Thyroid gland (tissue), 4 donors: ENCODE data around the gene ABO. TPM values are rescaled to one million over a fixed set of nuclear protein-coding genes. Genes with fewer than 3 reads are reported as not detected.
A peak's percentile ranks its signal among the peaks of the same experiment; 100 is the strongest.

Experiments used
- DNase-seq, 2 donors: peaks; one replicate each; pipeline ENCODE4 v3.0.0-alpha.2; 2019
- H3K27ac ChIP-seq, 3 donors: fragments of 200-600 bp; sonication (generic); 1 replicate in 2 of 3; 2 replicates in 1 of 3; pipeline ENCODE4 v1.5.1; 2016 to 2019; ENCODE audit warnings: mild to moderate bottlenecking in 1 of 3, moderate library complexity in 1 of 3
- H3K27me3 ChIP-seq: fragments of 200-600 bp; sonication (generic); one replicate; pipeline ENCODE4 v1.5.1; 2019
- H3K36me3 ChIP-seq, 2 donors: fragments of 200-600 bp; sonication (generic); one replicate each; pipeline ENCODE4 v1.5.1; 2016 to 2019
- H3K4me1 ChIP-seq, 2 donors: fragments of 200-600 bp; sonication (generic); one replicate each; pipeline ENCODE4 v1.5.1; 2017 to 2019
- H3K4me3 ChIP-seq, 3 donors: fragments of 200-600 bp; sonication (generic); replicated peaks in 1 of 3; 1 replicate in 2 of 3; 2 replicates in 1 of 3; pipeline ENCODE4 v1.5.1; 2016; ENCODE audit warnings: mild to moderate bottlenecking in 1 of 3
- H3K9me3 ChIP-seq: fragments of 200-600 bp; sonication (generic); one replicate; pipeline ENCODE4 v1.5.1; 2017
- POLR2A ChIP-seq, 2 donors: fragments of 450-650 bp; IDR thresholded peaks; one replicate each; pipeline ENCODE4 v1.6.1; 2017; ENCODE audit warnings: antibody characterized with exemption in 2 of 2, mild to moderate bottlenecking in 2 of 2, moderate library complexity in 1 of 2
- WGBS, 2 donors: methylation state at CpG; one replicate each; pipeline ENCODE4 v1.1.5; 2017; 5-methylcytosine and 5-hydroxymethylcytosine counted together
- intact Hi-C: fragments of 100-400 bp; cut with DNase I; formaldehyde crosslinking; loops from one replicate; pipeline ENCODE4 v1.15.1; 2023
- total RNA-seq, 4 donors: library from RNA; depleted of rRNA; stranded (reverse); fragments of >200 nt; gene quantifications; one replicate each; pipeline ENCODE4 v1.2.3, GENCODE V29; 2016
- TF ChIP-seq, protein P1 (sequence below), 6 experiments: fragments of 200-600 bp in 3 of 6; fragments of 450-650 bp in 3 of 6; sonication (generic) in 3 of 6; IDR thresholded peaks; one replicate each; pipeline ENCODE4 v1.5.1; 2016 to 2019; ENCODE audit warnings: antibody characterized with exemption in 6 of 6, mild to moderate bottlenecking in 2 of 6, inconsistent platforms in 1 of 6, moderate library complexity in 1 of 6

ABO gene
- total RNA-seq, 4 donors from 2014 or later = 15.7 to 32.6 (median 24.9) TPM

DNA sequence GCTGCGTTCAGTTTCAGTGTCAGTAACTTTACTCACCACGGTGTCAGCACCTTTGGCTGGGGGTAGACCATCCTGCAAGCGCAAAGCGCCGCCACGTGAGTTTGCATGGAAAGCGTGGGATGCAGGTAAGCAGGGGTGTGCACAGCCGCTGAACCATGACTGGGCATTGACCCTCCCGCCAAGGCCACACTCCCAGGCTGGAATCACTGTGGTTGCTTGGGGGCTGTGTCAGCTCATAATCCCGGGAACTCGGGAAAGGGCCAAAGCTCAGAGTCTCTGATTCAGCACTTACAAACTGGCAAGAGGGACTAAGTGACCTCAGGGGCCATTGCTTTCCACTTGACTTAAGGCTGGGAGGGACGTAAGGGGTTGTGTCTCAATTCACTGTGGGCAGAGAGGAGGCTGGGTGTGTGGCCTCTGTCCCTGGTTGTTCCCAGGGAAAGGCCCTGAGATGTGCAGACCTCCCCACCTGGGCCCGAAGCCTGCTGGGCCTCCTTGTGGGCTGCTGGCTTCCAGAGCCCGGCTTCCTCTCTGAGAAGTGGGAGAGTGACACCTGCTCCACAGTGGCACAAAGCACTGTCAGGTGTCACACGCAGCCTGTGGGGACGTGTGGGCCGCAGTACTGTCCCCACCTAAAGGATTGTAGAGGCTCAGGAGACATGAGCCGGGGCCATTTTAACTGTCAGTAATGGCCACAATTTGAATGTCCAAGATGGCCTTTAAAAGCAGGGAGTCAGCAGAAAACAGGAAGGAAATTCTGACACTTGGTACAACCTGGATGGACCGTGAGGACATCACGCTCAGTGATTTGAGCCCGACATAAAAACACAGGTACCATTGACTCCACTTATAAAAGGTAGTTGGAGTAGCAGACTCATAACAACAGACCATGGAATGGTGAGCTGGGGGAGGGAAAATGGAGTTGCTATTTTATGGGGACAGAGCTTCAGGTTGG, 16.7 kb downstream of the ABO start:
- 48 to 62% methylated on average over 19 to 21 of the region's 21 CpGs for WGBS, 2 donors
- no peaks in the 10 kb centered on the region for H3K27me3 ChIP-seq
- TF ChIP-seq POLR2A (IDR thresholded peaks at IDR 0.05) = peak in 1 of 2 donors; percentile 6
- TF ChIP-seq, protein P1, sequence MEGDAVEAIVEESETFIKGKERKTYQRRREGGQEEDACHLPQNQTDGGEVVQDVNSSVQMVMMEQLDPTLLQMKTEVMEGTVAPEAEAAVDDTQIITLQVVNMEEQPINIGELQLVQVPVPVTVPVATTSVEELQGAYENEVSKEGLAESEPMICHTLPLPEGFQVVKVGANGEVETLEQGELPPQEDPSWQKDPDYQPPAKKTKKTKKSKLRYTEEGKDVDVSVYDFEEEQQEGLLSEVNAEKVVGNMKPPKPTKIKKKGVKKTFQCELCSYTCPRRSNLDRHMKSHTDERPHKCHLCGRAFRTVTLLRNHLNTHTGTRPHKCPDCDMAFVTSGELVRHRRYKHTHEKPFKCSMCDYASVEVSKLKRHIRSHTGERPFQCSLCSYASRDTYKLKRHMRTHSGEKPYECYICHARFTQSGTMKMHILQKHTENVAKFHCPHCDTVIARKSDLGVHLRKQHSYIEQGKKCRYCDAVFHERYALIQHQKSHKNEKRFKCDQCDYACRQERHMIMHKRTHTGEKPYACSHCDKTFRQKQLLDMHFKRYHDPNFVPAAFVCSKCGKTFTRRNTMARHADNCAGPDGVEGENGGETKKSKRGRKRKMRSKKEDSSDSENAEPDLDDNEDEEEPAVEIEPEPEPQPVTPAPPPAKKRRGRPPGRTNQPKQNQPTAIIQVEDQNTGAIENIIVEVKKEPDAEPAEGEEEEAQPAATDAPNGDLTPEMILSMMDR (IDR thresholded peaks at IDR 0.05) = no peak
- H3K36me3 ChIP-seq = no peaks in the 10 kb centered on the region
- intact Hi-C loops = loop anchor here (5.0 kb wide), 1 partner anchor 71 kb away; no protein-coding TSS in a partner anchor
- H3K4me3 ChIP-seq = no peak overlapping the region
- H3K4me1 ChIP-seq = peaks cover 35 to 50% of the 10 kb centered on the region in 2 donors
- peak overlapping the region; percentile 77 to 85 (median 78) for H3K27ac ChIP-seq
- H3K9me3 ChIP-seq = no peaks in the 10 kb centered on the region
- DNase-seq = peak; percentile 79 to 86

- no peak for TF ChIP-seq POLR2A (IDR thresholded peaks at IDR 0.05)
- TF ChIP-seq, protein P1 (IDR thresholded peaks at IDR 0.05) = no peak
- Histone ChIP-seq H3K4me3 (no peak overlapping the region), H3K4me1 (peaks cover 43 to 58% of the 10 kb centered on the region in 2 donors), H3K27ac (peak overlapping the region; percentile 77 to 85 (median 78)), H3K9me3 (no peaks in the 10 kb centered on the region), H3K27me3 (no peaks in the 10 kb centered on the region), H3K36me3 (no peaks in the 10 kb centered on the region)
- 25 to 54% methylated on average over 6 to 11 of the region's 13 CpGs for WGBS, 2 donors
- intact Hi-C loops = loop anchor here (5.0 kb wide), 1 partner anchor 70 kb away; no protein-coding TSS in a partner anchor
- peak; percentile 77 to 80 for DNase-seq
Observed at GRCh38 chr9:133257465-133257956, 17.5 kb downstream of the ABO start.

DNA sequence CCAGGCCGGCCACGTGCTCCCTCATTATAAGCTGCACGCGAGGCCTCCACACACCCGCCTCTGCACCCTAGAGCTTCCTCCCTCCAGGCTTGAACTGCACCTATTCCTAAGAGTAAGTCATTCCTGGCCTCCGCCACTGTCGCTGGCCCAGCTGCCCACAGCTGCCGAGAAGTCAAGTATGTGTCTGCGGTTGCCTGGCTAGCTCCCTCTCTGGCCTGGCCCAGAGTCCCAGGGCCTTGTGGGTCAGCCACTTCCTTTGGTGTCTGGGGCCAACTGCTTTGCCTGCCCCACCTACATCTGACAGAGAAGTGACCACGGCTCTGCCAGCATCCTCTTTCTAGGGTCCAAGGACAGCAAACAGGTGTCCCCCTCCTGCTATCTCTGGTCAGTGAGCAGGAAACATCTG, 18.3 kb downstream of the ABO start:
- H3K4me1 ChIP-seq = peaks cover 51 to 66% of the 10 kb centered on the region in 2 donors
- intact Hi-C loops = loop anchor here (5.0 kb wide), 1 partner anchor 69 kb away; no protein-coding TSS in a partner anchor
- H3K36me3 ChIP-seq = no peaks in the 10 kb centered on the region
- no peak for TF ChIP-seq POLR2A (IDR thresholded peaks at IDR 0.05)
- TF ChIP-seq, protein P1 (IDR thresholded peaks at IDR 0.05) = no peak
- peak in 1 of 2 donors; percentile 42 for DNase-seq
- H3K4me3 ChIP-seq = no peak overlapping the region
- 72 to 80% methylated on average over 7 to 10 of the region's 10 CpGs for WGBS, 2 donors
- no peaks in the 10 kb centered on the region for H3K27me3 ChIP-seq
- peak overlapping the region; percentile 77 to 85 (median 78) for H3K27ac ChIP-seq
- no peaks in the 10 kb centered on the region for H3K9me3 ChIP-seq

DNA sequence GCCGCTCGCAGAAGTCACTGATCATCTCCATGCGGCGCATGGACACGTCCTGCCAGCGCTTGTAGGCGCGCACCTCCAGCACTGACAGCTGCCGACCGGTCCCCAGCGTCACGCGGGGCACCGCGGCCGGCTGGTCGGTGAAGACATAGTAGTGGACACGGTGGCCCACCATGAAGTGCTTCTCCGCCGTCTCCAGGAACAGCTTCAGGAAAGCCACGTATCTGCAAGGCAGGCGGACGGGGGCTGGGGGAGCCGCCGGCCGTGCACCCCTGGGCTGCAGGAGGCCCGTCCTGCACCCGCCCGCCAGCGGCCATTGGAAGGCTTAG, 18.9 kb downstream of the ABO start:
- Histone ChIP-seq H3K27ac (peak overlapping the region in 2 of 3 donors; percentile 78 to 85), H3K36me3 (no peaks in the 10 kb centered on the region), H3K4me3 (no peak overlapping the region), H3K9me3 (no peaks in the 10 kb centered on the region), H3K27me3 (no peaks in the 10 kb centered on the region), H3K4me1 (peaks cover 57 to 72% of the 10 kb centered on the region in 2 donors)
- WGBS, 2 donors = 94 to 99% methylated on average over 9 to 23 of the region's 30 CpGs
- DNase-seq = no peak
- intact Hi-C loops = loop anchor here (5.0 kb wide), 1 partner anchor 69 kb away; no protein-coding TSS in a partner anchor
- no peak for TF ChIP-seq POLR2A (IDR thresholded peaks at IDR 0.05)
- TF ChIP-seq, protein P1 (IDR thresholded peaks at IDR 0.05) = no peak
